ENCODE results near the gene DNAJC18. TPM values are rescaled to one million over a fixed set of nuclear protein-coding genes. Genes with fewer than 3 reads are reported as not detected.

The DNAJC18 gene
- total and polyA plus RNA-seq, 12 donors = 3.4 to 21.1 (median 13.7) TPM

- H3K4me1 ChIP-seq = peaks cover 0 to 35% (median 16%) of the 10 kb centered on the region in 9 donors
- H3K27me3 ChIP-seq = no peaks in the 10 kb centered on the region
- peak overlapping the region in 1 of 10 donors; percentile 53 for H3K27ac ChIP-seq
- intact Hi-C loops (cut with DNase I) = no loop called here
- WGBS, 2 donors = 91 to 93% methylated on average over 1 of the region's 1 CpG
- no peak for TF ChIP-seq CTCF (IDR thresholded peaks at IDR 0.05)
- no peak for DNase-seq
- H3K9me3 ChIP-seq = no peaks in the 10 kb centered on the region
- H3K4me3 ChIP-seq = no peak overlapping the region
- no peak for ATAC-seq
- H3K36me3 ChIP-seq = peaks cover 0 to 100% (median 35%) of the 10 kb centered on the region in 9 donors
These were observed 70.1 kb downstream of the DNAJC18 start for GRCh38 chr5:139369181-139369580.

- peak in 2 of 9 donors; percentile 10 to 24 for TF ChIP-seq CTCF (IDR thresholded peaks at IDR 0.05)
- DNase-seq = no peak
- no peak overlapping the region for H3K4me3 ChIP-seq
- WGBS, 2 donors = 42 to 47% methylated on average over 2 of the region's 2 CpGs
- peak overlapping the region in 1 of 10 donors; percentile 53 for H3K27ac ChIP-seq
- no peaks in the 10 kb centered on the region for H3K9me3 ChIP-seq
- peaks cover 0 to 30% (median 14%) of the 10 kb centered on the region in 9 donors for H3K4me1 ChIP-seq
- no peaks in the 10 kb centered on the region for H3K27me3 ChIP-seq
- intact Hi-C loops (cut with DNase I) = no loop called here
- peak in 2 of 8 donors; percentile 17 to 21 for ATAC-seq
- H3K36me3 ChIP-seq = peaks cover 0 to 100% (median 41%) of the 10 kb centered on the region in 9 donors
These were observed 70.7 kb downstream of the DNAJC18 start for GRCh38 chr5:139368613-139369012.

- H3K4me1 ChIP-seq = peaks cover 0 to 18% (median 5%) of the 10 kb centered on the region in 9 donors
- DNase-seq (no peak), ATAC-seq (no peak)
- intact Hi-C loops (cut with DNase I) = no loop called here
- peaks cover 0 to 66% (median 45%) of the 10 kb centered on the region in 9 donors for H3K36me3 ChIP-seq
- WGBS, 2 donors = 82 to 87% methylated on average over 2 of the region's 2 CpGs
- H3K27me3 ChIP-seq = no peaks in the 10 kb centered on the region
- no peak for TF ChIP-seq CTCF (IDR thresholded peaks at IDR 0.05)
- H3K27ac ChIP-seq = no peak overlapping the region
- no peaks in the 10 kb centered on the region for H3K9me3 ChIP-seq
- H3K4me3 ChIP-seq = no peak overlapping the region
These were observed 74.9 kb downstream of the DNAJC18 start for GRCh38 chr5:139364466-139364865.

GRCh38 chr5:139363937-139364336 is 75.4 kb downstream of the DNAJC18 start:
- H3K4me1 ChIP-seq = peaks cover 0 to 13% (median 5%) of the 10 kb centered on the region in 9 donors

More at GRCh38 chr5:139363937-139364336, 75.4 kb downstream of the DNAJC18 start:
- ATAC-seq (no peak), DNase-seq (no peak)
- Histone ChIP-seq H3K27ac (no peak overlapping the region), H3K36me3 (peaks cover 0 to 62% (median 41%) of the 10 kb centered on the region in 9 donors), H3K9me3 (no peaks in the 10 kb centered on the region), H3K4me3 (no peak overlapping the region), H3K27me3 (no peaks in the 10 kb centered on the region)
- no peak for TF ChIP-seq CTCF (IDR thresholded peaks at IDR 0.05)
- 80 to 88% methylated on average over 2 of the region's 2 CpGs for WGBS, 2 donors
- intact Hi-C loops (cut with DNase I) = no loop called here
